CD4-positive, alpha-beta T cell (primary cell): ENCODE measurements around the gene NEUROD1. TPM values are rescaled to one million over a fixed set of nuclear protein-coding genes. Genes with fewer than 3 reads are reported as not detected.

Source experiments
- ATAC-seq: fragments of 200-7000 bp; cut with Tn5 transposase; one replicate; pipeline ENCODE4 v1.10.0; 2022; ENCODE audit warnings: mild to moderate bottlenecking; ENCODE audit not compliant: poor library complexity
- CTCF ChIA-PET: fragments of 350-600 bp; sonication (Branson Sonifier 250); formaldehyde crosslinking; loops from one replicate; lab custom pipeline; 2021; ENCODE audit warnings: antibody characterized with exemption, inconsistent platforms; lab: Charles Lee
- POLR2A ChIA-PET: fragments of 350-600 bp; sonication (Branson Sonifier 250); formaldehyde crosslinking; loops from one replicate; lab custom pipeline; 2021; ENCODE audit warnings: antibody characterized with exemption, inconsistent platforms; lab: Charles Lee
- DNase-seq, 14 experiments: peaks; one replicate each; pipeline ENCODE4 v3.0.0-alpha.2; 2013 to 2020; ENCODE audit warnings: mixed read lengths in 2 of 14
- H3K27ac ChIP-seq, 2 donors: one replicate each; pipeline versions ENCODE4 v1.5.1 to v1.7.0; 2013; ENCODE audit warnings: low read length in 2 of 2, low read depth in 1 of 2, mild to moderate bottlenecking in 1 of 2
- H3K27me3 ChIP-seq, 2 experiments: 1 replicate in 1 of 2; 2 replicates in 1 of 2; pipeline versions ENCODE4 v1.6.1 to v1.7.0; 2013; ENCODE audit warnings: low read length in 2 of 2, control low read depth in 1 of 2, mild to moderate bottlenecking in 1 of 2, moderate library complexity in 1 of 2; ENCODE audit not compliant: insufficient read depth in 2 of 2, control insufficient read depth in 1 of 2
- H3K36me3 ChIP-seq: one replicate; pipeline ENCODE4 v1.6.1; 2013; ENCODE audit warnings: low read length, control low read depth; ENCODE audit not compliant: insufficient read depth
- H3K4me1 ChIP-seq: one replicate; pipeline ENCODE4 v1.6.1; 2013; ENCODE audit warnings: low read length, control low read depth; ENCODE audit not compliant: insufficient read depth
- H3K4me3 ChIP-seq: one replicate; pipeline ENCODE4 v1.5.1; 2013; ENCODE audit warnings: mild to moderate bottlenecking, low read length, moderate library complexity
- H3K9me3 ChIP-seq, 2 experiments: 1 replicate in 1 of 2; 2 replicates in 1 of 2; pipeline versions ENCODE4 v1.6.1 to v1.7.0; 2013; ENCODE audit warnings: low read length in 2 of 2, mild to moderate bottlenecking in 2 of 2, control low read depth in 1 of 2, moderate library complexity in 1 of 2; ENCODE audit not compliant: control insufficient read depth in 1 of 2, insufficient read depth in 1 of 2
- H3K27ac Mint-ChIP-seq: one replicate; pipeline ENCODE4 v1.8.0; 2020; ENCODE audit warnings: mixed read lengths
- H3K27me3 Mint-ChIP-seq: one replicate; pipeline ENCODE4 v1.8.0; 2021; ENCODE audit warnings: mixed read lengths
- H3K36me3 Mint-ChIP-seq: one replicate; pipeline ENCODE4 v1.8.0; 2021; ENCODE audit warnings: low read depth, mixed read lengths
- H3K4me1 Mint-ChIP-seq: one replicate; pipeline ENCODE4 v1.8.0; 2021; ENCODE audit warnings: low read depth, mixed read lengths
- H3K4me3 Mint-ChIP-seq: one replicate; pipeline ENCODE4 v1.8.0; 2020; ENCODE audit warnings: mild to moderate bottlenecking, mixed read lengths
- H3K9me3 Mint-ChIP-seq: one replicate; pipeline ENCODE4 v1.8.0; 2020; ENCODE audit warnings: mixed read lengths
- CTCF ChIP-seq: fragments of 200-600 bp; IDR thresholded peaks from one replicate; pipeline ENCODE4 v1.8.0; 2022; ENCODE audit warnings: antibody characterized with exemption, mild to moderate bottlenecking
- intact Hi-C, 2 experiments: fragments of 100-400 bp; cut with DNase I in 1 of 2; cut with micrococcal nuclease in 1 of 2; formaldehyde crosslinking; loops; one replicate each; pipeline versions ENCODE4 v1.15.1 to v1.9.0; 2023 to 2025; cut with DNase I, micrococcal nuclease
- total RNA-seq, 174 experiments: library from RNA in 2 of 174; stranded (reverse) in 2 of 174; gene quantifications; one replicate each; pipeline ENCODE4 v1.2.3 and lab custom pipeline; 2021 to 2026

NEUROD1 gene
- total RNA-seq, 2 experiments from 2014 or later, result not detected

DNA sequence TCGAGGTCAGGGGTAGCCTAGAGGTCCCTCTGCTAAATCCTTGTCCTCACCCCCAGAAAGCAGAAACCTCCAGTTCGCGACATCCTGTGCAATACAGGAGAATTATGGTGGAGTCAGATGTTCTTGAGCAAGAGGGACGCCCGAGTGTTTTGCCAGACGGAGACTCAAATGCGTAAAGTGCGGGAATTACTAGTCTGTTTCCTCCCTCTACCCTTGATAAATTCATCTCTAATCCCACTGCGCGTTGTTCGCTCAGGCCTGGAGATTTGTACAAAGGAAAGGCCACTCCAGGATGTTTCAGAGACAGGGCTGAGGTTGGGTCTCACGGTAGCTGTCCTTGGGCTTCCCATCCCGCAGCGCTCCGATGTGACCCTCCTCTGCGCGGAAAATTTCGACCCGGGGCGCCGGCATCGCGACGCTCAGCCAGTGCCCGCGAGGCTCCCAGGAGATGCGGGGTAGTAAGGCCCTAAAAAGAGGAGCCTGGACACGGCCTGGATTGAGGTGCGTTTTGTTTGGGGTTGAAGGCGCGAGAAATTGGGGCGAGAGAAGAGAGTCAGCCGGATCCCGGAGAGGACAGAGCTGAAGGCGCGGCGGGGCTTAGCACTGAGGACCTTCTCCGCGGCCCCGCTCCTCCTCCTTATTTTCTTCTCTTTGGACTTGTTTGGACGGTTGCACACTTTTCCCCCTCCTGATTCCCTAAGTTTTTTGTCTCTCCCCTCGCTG lies 2.6 kb upstream of the NEUROD1 start:
- H3K9me3 Mint-ChIP-seq, result peaks cover 1% of the 10 kb centered on the region
- ATAC-seq (no peak), DNase-seq (no peak)
- no peaks in the 10 kb centered on the region for H3K36me3 Mint-ChIP-seq
- no peak overlapping the region for H3K4me3 ChIP-seq
- peaks cover 47% of the 10 kb centered on the region for H3K4me1 Mint-ChIP-seq
- no peak for TF ChIP-seq CTCF
- ChIA-PET CTCF (no interaction called here), POLR2A (no interaction called here)
- H3K27me3 Mint-ChIP-seq, result peaks cover 95% of the 10 kb centered on the region
- peaks cover 51% of the 10 kb centered on the region for H3K4me1 ChIP-seq
- H3K27ac Mint-ChIP-seq, result no peak overlapping the region
- H3K9me3 ChIP-seq, result peaks cover under 1 to 56% of the 10 kb centered on the region in 2 experiments
- peaks cover 81 to 97% of the 10 kb centered on the region in 2 experiments for H3K27me3 ChIP-seq
- intact Hi-C loops, result no loop called here
- H3K36me3 ChIP-seq, result no peaks in the 10 kb centered on the region
- peak overlapping the region; percentile 64 for H3K4me3 Mint-ChIP-seq
- no peak overlapping the region for H3K27ac ChIP-seq

GRCh38 chr2:181682026-181682789 lies 1.9 kb upstream of the NEUROD1 start:
- H3K27me3 Mint-ChIP-seq, result peaks cover 93% of the 10 kb centered on the region
- H3K4me3 Mint-ChIP-seq, result peak overlapping the region; percentile 64
- H3K27ac Mint-ChIP-seq, result no peak overlapping the region
- TF ChIP-seq CTCF, result no peak
- H3K27me3 ChIP-seq, result peaks cover 81 to 98% of the 10 kb centered on the region in 2 experiments
- peaks cover 3% of the 10 kb centered on the region for H3K9me3 Mint-ChIP-seq
- intact Hi-C loops, result no loop called here
- peaks cover 5 to 60% of the 10 kb centered on the region in 2 experiments for H3K9me3 ChIP-seq
- no peaks in the 10 kb centered on the region for H3K36me3 Mint-ChIP-seq
- ChIA-PET POLR2A (no interaction called here), CTCF (no interaction called here)
- H3K4me1 ChIP-seq, result peaks cover 55% of the 10 kb centered on the region
- DNase-seq (no peak), ATAC-seq (no peak)
- H3K4me3 ChIP-seq, result no peak overlapping the region
- H3K4me1 Mint-ChIP-seq, result peaks cover 51% of the 10 kb centered on the region
- H3K27ac ChIP-seq, result no peak overlapping the region
- no peaks in the 10 kb centered on the region for H3K36me3 ChIP-seq

GRCh38 chr2:181680937-181681811 lies 857 bp upstream of the NEUROD1 start:
- Mint-ChIP-seq H3K36me3 (no peaks in the 10 kb centered on the region), H3K4me3 (peak overlapping the region; percentile 70), H3K27me3 (peaks cover 91% of the 10 kb centered on the region), H3K4me1 (peaks cover 51% of the 10 kb centered on the region), H3K9me3 (peaks cover 3% of the 10 kb centered on the region), H3K27ac (no peak overlapping the region)
- ATAC-seq (no peak), DNase-seq (no peak)
- CTCF ChIA-PET, result no interaction called here
- POLR2A ChIA-PET, result interaction anchor here (1.0 kb wide), 1 partner anchor 38 kb away, joined by 3 read pairs; no protein-coding TSS in a partner anchor
- no peak for TF ChIP-seq CTCF
- H3K36me3 ChIP-seq, result no peaks in the 10 kb centered on the region
- H3K27me3 ChIP-seq, result peaks cover 79 to 92% of the 10 kb centered on the region in 2 experiments
- no peak overlapping the region for H3K27ac ChIP-seq
- peaks cover 55% of the 10 kb centered on the region for H3K4me1 ChIP-seq
- intact Hi-C loops, result no loop called here
- H3K9me3 ChIP-seq, result peaks cover 5 to 60% of the 10 kb centered on the region in 2 experiments
- H3K4me3 ChIP-seq, result no peak overlapping the region
